CD4-positive, alpha-beta T cell (primary cell): Measurements from ENCODE around the gene PLXNB1. TPM values are rescaled to one million over a fixed set of nuclear protein-coding genes. Genes with fewer than 3 reads are reported as not detected.

ENCODE experiments used
- ATAC-seq: fragments of 200-7000 bp; cut with Tn5 transposase; one replicate; pipeline ENCODE4 v1.10.0; 2022; ENCODE audit warnings: mild to moderate bottlenecking; ENCODE audit not compliant: poor library complexity
- CTCF ChIA-PET: fragments of 350-600 bp; sonication (Branson Sonifier 250); formaldehyde crosslinking; loops from one replicate; lab custom pipeline; 2021; ENCODE audit warnings: antibody characterized with exemption, inconsistent platforms; lab: Charles Lee
- POLR2A ChIA-PET: fragments of 350-600 bp; sonication (Branson Sonifier 250); formaldehyde crosslinking; loops from one replicate; lab custom pipeline; 2021; ENCODE audit warnings: antibody characterized with exemption, inconsistent platforms; lab: Charles Lee
- DNase-seq, 14 experiments: peaks; one replicate each; pipeline ENCODE4 v3.0.0-alpha.2; 2013 to 2020; ENCODE audit warnings: mixed read lengths in 2 of 14
- H3K27ac ChIP-seq, 2 donors: one replicate each; pipeline versions ENCODE4 v1.5.1 to v1.7.0; 2013; ENCODE audit warnings: low read length in 2 of 2, low read depth in 1 of 2, mild to moderate bottlenecking in 1 of 2
- H3K27me3 ChIP-seq, 2 experiments: 1 replicate in 1 of 2; 2 replicates in 1 of 2; pipeline versions ENCODE4 v1.6.1 to v1.7.0; 2013; ENCODE audit warnings: low read length in 2 of 2, control low read depth in 1 of 2, mild to moderate bottlenecking in 1 of 2, moderate library complexity in 1 of 2; ENCODE audit not compliant: insufficient read depth in 2 of 2, control insufficient read depth in 1 of 2
- H3K36me3 ChIP-seq: one replicate; pipeline ENCODE4 v1.6.1; 2013; ENCODE audit warnings: low read length, control low read depth; ENCODE audit not compliant: insufficient read depth
- H3K4me1 ChIP-seq: one replicate; pipeline ENCODE4 v1.6.1; 2013; ENCODE audit warnings: low read length, control low read depth; ENCODE audit not compliant: insufficient read depth
- H3K4me3 ChIP-seq: one replicate; pipeline ENCODE4 v1.5.1; 2013; ENCODE audit warnings: mild to moderate bottlenecking, low read length, moderate library complexity
- H3K9me3 ChIP-seq, 2 experiments: 1 replicate in 1 of 2; 2 replicates in 1 of 2; pipeline versions ENCODE4 v1.6.1 to v1.7.0; 2013; ENCODE audit warnings: low read length in 2 of 2, mild to moderate bottlenecking in 2 of 2, control low read depth in 1 of 2, moderate library complexity in 1 of 2; ENCODE audit not compliant: control insufficient read depth in 1 of 2, insufficient read depth in 1 of 2
- H3K27ac Mint-ChIP-seq: one replicate; pipeline ENCODE4 v1.8.0; 2020; ENCODE audit warnings: mixed read lengths
- H3K27me3 Mint-ChIP-seq: one replicate; pipeline ENCODE4 v1.8.0; 2021; ENCODE audit warnings: mixed read lengths
- H3K36me3 Mint-ChIP-seq: one replicate; pipeline ENCODE4 v1.8.0; 2021; ENCODE audit warnings: low read depth, mixed read lengths
- H3K4me1 Mint-ChIP-seq: one replicate; pipeline ENCODE4 v1.8.0; 2021; ENCODE audit warnings: low read depth, mixed read lengths
- H3K4me3 Mint-ChIP-seq: one replicate; pipeline ENCODE4 v1.8.0; 2020; ENCODE audit warnings: mild to moderate bottlenecking, mixed read lengths
- H3K9me3 Mint-ChIP-seq: one replicate; pipeline ENCODE4 v1.8.0; 2020; ENCODE audit warnings: mixed read lengths
- CTCF ChIP-seq: fragments of 200-600 bp; IDR thresholded peaks from one replicate; pipeline ENCODE4 v1.8.0; 2022; ENCODE audit warnings: antibody characterized with exemption, mild to moderate bottlenecking
- intact Hi-C, 2 experiments: fragments of 100-400 bp; cut with DNase I in 1 of 2; cut with micrococcal nuclease in 1 of 2; formaldehyde crosslinking; loops; one replicate each; pipeline versions ENCODE4 v1.15.1 to v1.9.0; 2023 to 2025; cut with DNase I, micrococcal nuclease
- total RNA-seq, 174 experiments: library from RNA in 2 of 174; stranded (reverse) in 2 of 174; gene quantifications; one replicate each; pipeline ENCODE4 v1.2.3 and lab custom pipeline; 2021 to 2026

PLXNB1 gene
- total RNA-seq, 2 experiments from 2014 or later = 1.1 to 2.0 TPM

- no peak overlapping the region for H3K4me3 Mint-ChIP-seq
- Histone ChIP-seq H3K4me1 (no peaks in the 10 kb centered on the region), H3K36me3 (no peaks in the 10 kb centered on the region), H3K4me3 (no peak overlapping the region), H3K9me3 (no peaks in the 10 kb centered on the region), H3K27ac (no peak overlapping the region), H3K27me3 (no peaks in the 10 kb centered on the region)
- DNase-seq (no peak), ATAC-seq (no peak)
- ChIA-PET POLR2A (no interaction called here), CTCF (no interaction called here)
- H3K9me3 Mint-ChIP-seq = no peaks in the 10 kb centered on the region
- intact Hi-C loops = no loop called here
- H3K27me3 Mint-ChIP-seq = no peaks in the 10 kb centered on the region
- H3K27ac Mint-ChIP-seq = no peak overlapping the region
- no peaks in the 10 kb centered on the region for H3K36me3 Mint-ChIP-seq
- no peaks in the 10 kb centered on the region for H3K4me1 Mint-ChIP-seq
- TF ChIP-seq CTCF = no peak
Measured at GRCh38 chr3:48418140-48418539, 11.7 kb downstream of the PLXNB1 start.

- Mint-ChIP-seq H3K27me3 (no peaks in the 10 kb centered on the region), H3K36me3 (no peaks in the 10 kb centered on the region), H3K9me3 (no peaks in the 10 kb centered on the region), H3K4me3 (no peak overlapping the region), H3K27ac (no peak overlapping the region), H3K4me1 (no peaks in the 10 kb centered on the region)
- Histone ChIP-seq H3K27me3 (no peaks in the 10 kb centered on the region), H3K27ac (no peak overlapping the region), H3K4me1 (no peaks in the 10 kb centered on the region), H3K9me3 (no peaks in the 10 kb centered on the region), H3K4me3 (no peak overlapping the region), H3K36me3 (no peaks in the 10 kb centered on the region)
- ATAC-seq (no peak), DNase-seq (no peak)
- TF ChIP-seq CTCF = no peak
- ChIA-PET POLR2A (no interaction called here), CTCF (no interaction called here)
- intact Hi-C loops = no loop called here
Measured at GRCh38 chr3:48417529-48418108, 12.3 kb downstream of the PLXNB1 start.

- H3K36me3 Mint-ChIP-seq = no peaks in the 10 kb centered on the region
Measured at GRCh38 chr3:48416546-48416945, 13.3 kb downstream of the PLXNB1 start.

More at GRCh38 chr3:48416546-48416945, 13.3 kb downstream of the PLXNB1 start:
- Histone ChIP-seq H3K4me3 (no peak overlapping the region), H3K27ac (no peak overlapping the region), H3K4me1 (no peaks in the 10 kb centered on the region), H3K9me3 (no peaks in the 10 kb centered on the region), H3K27me3 (no peaks in the 10 kb centered on the region), H3K36me3 (no peaks in the 10 kb centered on the region)
- DNase-seq = no peak
- intact Hi-C loops = no loop called here
- CTCF ChIA-PET = interaction anchor here (1.4 to 2.3 kb wide), 2 partner anchors 16 to 19 kb away, joined by 4 to 14 read pairs; no protein-coding TSS in a partner anchor
- no peak overlapping the region for H3K27ac Mint-ChIP-seq
- ATAC-seq = no peak
- no peaks in the 10 kb centered on the region for H3K9me3 Mint-ChIP-seq
- no peak overlapping the region for H3K4me3 Mint-ChIP-seq
- no peaks in the 10 kb centered on the region for H3K27me3 Mint-ChIP-seq
- no peak for TF ChIP-seq CTCF
- POLR2A ChIA-PET = no interaction called here
- H3K4me1 Mint-ChIP-seq = no peaks in the 10 kb centered on the region
